SK-N-SH (cell line): ENCODE data around the gene LRRC42.

Experiments used
- CTCF ChIP-seq: fragments of 200-600 bp; sonication (generic); IDR thresholded peaks from 2 replicates; pipeline ENCODE4 v1.6.1; 2017; ENCODE audit warnings: antibody characterized with exemption, mild to moderate bottlenecking, moderate library complexity
- ELF1 ChIP-seq: IDR thresholded peaks from 2 replicates; pipeline ENCODE4 v1.4.0; 2012
- EZH2phosphoT487 ChIP-seq: fragments of 200-600 bp; sonication (generic); IDR thresholded peaks from 2 replicates; pipeline ENCODE4 v1.6.1; 2017; ENCODE audit warnings: low read depth, mixed run types, mild to moderate bottlenecking, antibody characterized with exemption, moderate library complexity, borderline replicate concordance
- POLR2AphosphoS5 ChIP-seq: IDR thresholded peaks from 2 replicates; pipeline ENCODE4 v1.6.1; 2012; ENCODE audit warnings: low read depth, low read length
- REST ChIP-seq: IDR thresholded peaks from 2 replicates; pipeline ENCODE4 v1.6.1; 2012; ENCODE audit warnings: mild to moderate bottlenecking, low read depth, low read length, moderate library complexity
- TCF12 ChIP-seq: IDR thresholded peaks from 2 replicates; pipeline ENCODE4 v1.4.0; 2012
- USF1 ChIP-seq: IDR thresholded peaks from 2 replicates; pipeline ENCODE4 v1.4.0; 2012; ENCODE audit warnings: low read depth, borderline replicate concordance

DNA sequence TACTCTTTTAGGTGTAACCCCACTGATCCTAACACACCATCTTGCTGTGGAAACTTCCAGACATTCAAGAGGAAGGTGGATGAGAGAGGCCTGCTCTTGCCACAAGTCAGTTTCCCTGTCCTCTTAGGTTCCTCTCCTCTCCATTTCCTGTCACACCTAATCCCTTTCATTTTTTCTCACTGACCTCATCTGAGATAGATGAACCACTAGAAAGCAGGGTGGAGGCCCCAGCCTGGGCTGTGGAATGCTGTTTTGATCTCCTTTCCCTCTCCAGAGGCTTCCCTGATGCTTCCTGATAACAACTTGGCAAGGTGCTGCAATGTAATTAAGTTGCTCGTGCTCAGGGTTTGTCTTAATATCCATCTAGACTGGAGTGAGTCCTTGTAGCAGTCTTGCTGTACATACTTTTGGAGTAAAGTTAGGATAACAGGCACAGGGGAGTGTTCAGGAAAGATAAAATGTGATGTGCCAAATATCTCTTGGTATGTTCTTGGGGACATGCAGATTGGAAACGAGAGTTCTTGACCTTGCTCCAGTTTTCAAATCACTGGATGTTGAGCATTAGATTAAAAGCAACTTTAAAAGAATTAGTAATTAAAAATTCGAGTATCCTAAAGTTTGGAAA, 11.2 kb downstream of the LRRC42 start:
- TF ChIP-seq POLR2AphosphoS5 (no peak), EZH2phosphoT487 (no peak), USF1 (no peak), CTCF (no peak), ELF1 (no peak), TCF12 (no peak), REST (no peak)
